SK-N-SH treated with all-trans-retinoic acid at 6 μM for 48 hours (cell line): ENCODE results near the gene ZDHHC20.

ENCODE experiments used
- ATAC-seq: fragments of 200-7000 bp; cut with Tn5 transposase; 3 replicates; pipeline ENCODE4 v1.9.1; 2020; ENCODE audit warnings: mild to moderate bottlenecking, moderate library complexity
- CREB5 ChIP-seq: fragments of 250-450 bp; sonication (Bioruptor Pico); IDR thresholded peaks from 2 replicates; pipeline ENCODE4 v1.5.1; 2020; ENCODE audit warnings: low read depth, mild to moderate bottlenecking, moderate library complexity
- CSDC2 ChIP-seq: fragments of 250-450 bp; sonication (Bioruptor Pico); IDR thresholded peaks from 2 replicates; pipeline ENCODE4 v1.5.0; 2020; ENCODE audit warnings: mild to moderate bottlenecking, moderate library complexity
- ESRRG ChIP-seq: fragments of 250-450 bp; sonication (Bioruptor Pico); IDR thresholded peaks from 2 replicates; pipeline ENCODE4 v1.6.1; 2021; ENCODE audit warnings: mild to moderate bottlenecking
- ISL1 ChIP-seq: fragments of 250-450 bp; sonication (Bioruptor Pico); IDR thresholded peaks from 2 replicates; pipeline ENCODE4 v2.1.2; 2022; ENCODE audit warnings: mild to moderate bottlenecking, moderate library complexity
- PPARA ChIP-seq: fragments of 250-450 bp; sonication (Bioruptor Pico); IDR thresholded peaks from 2 replicates; pipeline ENCODE4 v1.5.0; 2020; ENCODE audit warnings: mild to moderate bottlenecking, borderline replicate concordance
- TCF4 ChIP-seq: fragments of 250-450 bp; sonication (Bioruptor Pico); IDR thresholded peaks from 2 replicates; pipeline ENCODE4 v1.8.0; 2021; ENCODE audit warnings: mild to moderate bottlenecking, moderate library complexity, borderline replicate concordance
- TOX ChIP-seq: fragments of 250-450 bp; sonication (Bioruptor Pico); IDR thresholded peaks from 2 replicates; pipeline ENCODE4 v1.8.0; 2021; ENCODE audit warnings: mild to moderate bottlenecking, moderate library complexity, borderline replicate concordance
- ZC3H10 ChIP-seq: fragments of 250-450 bp; sonication (Bioruptor Pico); IDR thresholded peaks from 2 replicates; pipeline ENCODE4 v1.5.1; 2021; ENCODE audit warnings: mild to moderate bottlenecking, moderate library complexity
- ZNF565 ChIP-seq: fragments of 450-650 bp; formaldehyde crosslinking; conservative IDR thresholded peaks from 2 replicates; pipeline ENCODE4 v1.5.0; 2020; ENCODE audit warnings: low read depth, mild to moderate bottlenecking, moderate library complexity
- ZNF70 ChIP-seq: fragments of 450-650 bp; formaldehyde crosslinking; IDR thresholded peaks from 2 replicates; pipeline ENCODE4 v1.5.0; 2020; ENCODE audit warnings: mild to moderate bottlenecking, moderate library complexity
- TF ChIP-seq, protein P1 (sequence below): fragments of 250-450 bp; sonication (Bioruptor Pico); IDR thresholded peaks from 2 replicates; pipeline ENCODE4 v1.5.1; 2021; ENCODE audit warnings: mild to moderate bottlenecking, moderate library complexity
- TF ChIP-seq, protein P2 (sequence below): fragments of 250-450 bp; sonication (Bioruptor Pico); IDR thresholded peaks from 2 replicates; pipeline ENCODE4 v1.5.0; 2020; ENCODE audit warnings: mild to moderate bottlenecking, moderate library complexity
- TF ChIP-seq, protein P3 (sequence below): fragments of 250-450 bp; sonication (Bioruptor Pico); IDR thresholded peaks from 2 replicates; pipeline ENCODE4 v1.8.0; 2020; ENCODE audit warnings: mild to moderate bottlenecking, moderate library complexity, borderline replicate concordance
- TF ChIP-seq, protein P4 (sequence below): fragments of 250-450 bp; sonication (Bioruptor Pico); IDR thresholded peaks from 2 replicates; pipeline ENCODE4 v1.8.0; 2021; ENCODE audit warnings: low read depth, mild to moderate bottlenecking, moderate library complexity, borderline replicate concordance

The ZDHHC20 gene, protein sequence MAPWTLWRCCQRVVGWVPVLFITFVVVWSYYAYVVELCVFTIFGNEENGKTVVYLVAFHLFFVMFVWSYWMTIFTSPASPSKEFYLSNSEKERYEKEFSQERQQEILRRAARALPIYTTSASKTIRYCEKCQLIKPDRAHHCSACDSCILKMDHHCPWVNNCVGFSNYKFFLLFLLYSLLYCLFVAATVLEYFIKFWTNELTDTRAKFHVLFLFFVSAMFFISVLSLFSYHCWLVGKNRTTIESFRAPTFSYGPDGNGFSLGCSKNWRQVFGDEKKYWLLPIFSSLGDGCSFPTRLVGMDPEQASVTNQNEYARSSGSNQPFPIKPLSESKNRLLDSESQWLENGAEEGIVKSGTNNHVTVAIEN

DNA sequence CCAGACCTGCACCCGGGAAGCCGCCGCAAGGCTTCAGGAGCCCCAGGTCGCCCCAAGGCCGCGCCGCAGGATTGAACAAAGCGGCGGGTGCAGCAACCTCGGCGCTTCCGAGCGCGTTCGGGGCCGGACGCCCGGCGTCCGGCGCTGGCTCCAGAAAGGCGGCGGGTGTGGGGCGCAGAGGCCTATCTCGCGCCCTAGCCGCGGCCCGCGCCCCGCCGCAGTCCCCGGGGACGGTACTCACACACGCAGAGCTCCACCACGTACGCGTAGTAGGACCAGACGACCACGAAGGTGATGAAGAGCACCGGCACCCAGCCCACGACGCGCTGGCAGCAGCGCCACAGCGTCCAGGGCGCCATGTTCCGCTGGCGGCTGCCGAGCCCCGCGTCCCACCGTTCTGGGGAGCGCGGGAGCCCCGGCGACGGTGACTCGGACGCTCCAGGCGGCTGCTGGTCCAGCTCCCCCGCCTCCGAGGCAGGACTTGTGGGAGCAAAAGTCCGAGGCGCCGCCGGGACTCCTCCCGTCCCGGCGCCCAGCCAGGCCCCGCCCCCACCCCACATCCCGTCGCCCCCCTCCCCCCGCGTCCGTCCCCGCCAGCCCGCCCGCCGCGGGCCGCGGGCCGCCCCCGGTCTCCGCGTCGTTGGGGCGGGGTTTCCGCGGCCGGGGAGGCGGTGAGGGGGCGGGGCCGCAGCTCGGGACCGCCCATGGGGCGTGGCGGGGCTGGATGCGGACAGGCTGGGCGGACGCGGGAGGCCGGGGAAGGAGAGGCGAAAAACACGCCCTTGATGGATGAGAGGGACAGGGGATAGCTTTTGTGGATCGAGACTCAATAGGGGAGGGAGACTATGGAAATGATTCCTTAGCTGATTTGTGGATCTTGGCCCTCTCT, at the start of gene ZDHHC20:
TSS of gene ZDHHC20 (minus strand) at position 491 of the 889 bp plus-strand sequence. CDS start at position 359, 132 bp downstream.
- peak; percentile 89 for ATAC-seq
- no peak for TF ChIP-seq PPARA (CRISPR knock-in tag)
- TF ChIP-seq, protein P1, sequence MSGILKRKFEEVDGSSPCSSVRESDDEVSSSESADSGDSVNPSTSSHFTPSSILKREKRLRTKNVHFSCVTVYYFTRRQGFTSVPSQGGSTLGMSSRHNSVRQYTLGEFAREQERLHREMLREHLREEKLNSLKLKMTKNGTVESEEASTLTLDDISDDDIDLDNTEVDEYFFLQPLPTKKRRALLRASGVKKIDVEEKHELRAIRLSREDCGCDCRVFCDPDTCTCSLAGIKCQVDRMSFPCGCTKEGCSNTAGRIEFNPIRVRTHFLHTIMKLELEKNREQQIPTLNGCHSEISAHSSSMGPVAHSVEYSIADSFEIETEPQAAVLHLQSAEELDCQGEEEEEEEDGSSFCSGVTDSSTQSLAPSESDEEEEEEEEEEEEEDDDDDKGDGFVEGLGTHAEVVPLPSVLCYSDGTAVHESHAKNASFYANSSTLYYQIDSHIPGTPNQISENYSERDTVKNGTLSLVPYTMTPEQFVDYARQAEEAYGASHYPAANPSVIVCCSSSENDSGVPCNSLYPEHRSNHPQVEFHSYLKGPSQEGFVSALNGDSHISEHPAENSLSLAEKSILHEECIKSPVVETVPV, result no peak
- no peak for TF ChIP-seq ZNF70
- TF ChIP-seq, protein P2, sequence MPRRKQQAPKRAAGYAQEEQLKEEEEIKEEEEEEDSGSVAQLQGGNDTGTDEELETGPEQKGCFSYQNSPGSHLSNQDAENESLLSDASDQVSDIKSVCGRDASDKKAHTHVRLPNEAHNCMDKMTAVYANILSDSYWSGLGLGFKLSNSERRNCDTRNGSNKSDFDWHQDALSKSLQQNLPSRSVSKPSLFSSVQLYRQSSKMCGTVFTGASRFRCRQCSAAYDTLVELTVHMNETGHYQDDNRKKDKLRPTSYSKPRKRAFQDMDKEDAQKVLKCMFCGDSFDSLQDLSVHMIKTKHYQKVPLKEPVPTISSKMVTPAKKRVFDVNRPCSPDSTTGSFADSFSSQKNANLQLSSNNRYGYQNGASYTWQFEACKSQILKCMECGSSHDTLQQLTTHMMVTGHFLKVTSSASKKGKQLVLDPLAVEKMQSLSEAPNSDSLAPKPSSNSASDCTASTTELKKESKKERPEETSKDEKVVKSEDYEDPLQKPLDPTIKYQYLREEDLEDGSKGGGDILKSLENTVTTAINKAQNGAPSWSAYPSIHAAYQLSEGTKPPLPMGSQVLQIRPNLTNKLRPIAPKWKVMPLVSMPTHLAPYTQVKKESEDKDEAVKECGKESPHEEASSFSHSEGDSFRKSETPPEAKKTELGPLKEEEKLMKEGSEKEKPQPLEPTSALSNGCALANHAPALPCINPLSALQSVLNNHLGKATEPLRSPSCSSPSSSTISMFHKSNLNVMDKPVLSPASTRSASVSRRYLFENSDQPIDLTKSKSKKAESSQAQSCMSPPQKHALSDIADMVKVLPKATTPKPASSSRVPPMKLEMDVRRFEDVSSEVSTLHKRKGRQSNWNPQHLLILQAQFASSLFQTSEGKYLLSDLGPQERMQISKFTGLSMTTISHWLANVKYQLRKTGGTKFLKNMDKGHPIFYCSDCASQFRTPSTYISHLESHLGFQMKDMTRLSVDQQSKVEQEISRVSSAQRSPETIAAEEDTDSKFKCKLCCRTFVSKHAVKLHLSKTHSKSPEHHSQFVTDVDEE, result no peak
- TF ChIP-seq, protein P3, sequence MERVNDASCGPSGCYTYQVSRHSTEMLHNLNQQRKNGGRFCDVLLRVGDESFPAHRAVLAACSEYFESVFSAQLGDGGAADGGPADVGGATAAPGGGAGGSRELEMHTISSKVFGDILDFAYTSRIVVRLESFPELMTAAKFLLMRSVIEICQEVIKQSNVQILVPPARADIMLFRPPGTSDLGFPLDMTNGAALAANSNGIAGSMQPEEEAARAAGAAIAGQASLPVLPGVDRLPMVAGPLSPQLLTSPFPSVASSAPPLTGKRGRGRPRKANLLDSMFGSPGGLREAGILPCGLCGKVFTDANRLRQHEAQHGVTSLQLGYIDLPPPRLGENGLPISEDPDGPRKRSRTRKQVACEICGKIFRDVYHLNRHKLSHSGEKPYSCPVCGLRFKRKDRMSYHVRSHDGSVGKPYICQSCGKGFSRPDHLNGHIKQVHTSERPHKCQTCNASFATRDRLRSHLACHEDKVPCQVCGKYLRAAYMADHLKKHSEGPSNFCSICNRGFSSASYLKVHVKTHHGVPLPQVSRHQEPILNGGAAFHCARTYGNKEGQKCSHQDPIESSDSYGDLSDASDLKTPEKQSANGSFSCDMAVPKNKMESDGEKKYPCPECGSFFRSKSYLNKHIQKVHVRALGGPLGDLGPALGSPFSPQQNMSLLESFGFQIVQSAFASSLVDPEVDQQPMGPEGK (CRISPR knock-in tag), result no peak
- TF ChIP-seq TOX (CRISPR knock-in tag), result no peak
- TF ChIP-seq ESRRG (CRISPR knock-in tag), result no peak
- TF ChIP-seq ZC3H10 (CRISPR knock-in tag), result no peak
- no peak for TF ChIP-seq CSDC2
- no peak for TF ChIP-seq ISL1
- TF ChIP-seq ZNF565 (CRISPR knock-in tag), result no peak

- TF ChIP-seq, protein P1, result 0 out of 2 replicates have a peak, but pooled peaks have one; percentile 57
- peak; percentile 94 for TF ChIP-seq TCF4
- TF ChIP-seq, protein P2, result peak; percentile 59; the same call in 1 of the 2 replicates
- TF ChIP-seq CREB5, result no peak
- TF ChIP-seq, protein P4, sequence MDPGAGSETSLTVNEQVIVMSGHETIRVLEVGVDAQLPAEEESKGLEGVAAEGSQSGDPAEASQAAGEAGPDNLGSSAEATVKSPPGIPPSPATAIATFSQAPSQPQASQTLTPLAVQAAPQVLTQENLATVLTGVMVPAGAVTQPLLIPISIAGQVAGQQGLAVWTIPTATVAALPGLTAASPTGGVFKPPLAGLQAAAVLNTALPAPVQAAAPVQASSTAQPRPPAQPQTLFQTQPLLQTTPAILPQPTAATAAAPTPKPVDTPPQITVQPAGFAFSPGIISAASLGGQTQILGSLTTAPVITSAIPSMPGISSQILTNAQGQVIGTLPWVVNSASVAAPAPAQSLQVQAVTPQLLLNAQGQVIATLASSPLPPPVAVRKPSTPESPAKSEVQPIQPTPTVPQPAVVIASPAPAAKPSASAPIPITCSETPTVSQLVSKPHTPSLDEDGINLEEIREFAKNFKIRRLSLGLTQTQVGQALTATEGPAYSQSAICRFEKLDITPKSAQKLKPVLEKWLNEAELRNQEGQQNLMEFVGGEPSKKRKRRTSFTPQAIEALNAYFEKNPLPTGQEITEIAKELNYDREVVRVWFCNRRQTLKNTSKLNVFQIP (CRISPR knock-in tag), result no peak
- TF ChIP-seq, all 23 proteins: peak for 3
- no peak for ATAC-seq
Measured at GRCh38 chr13:21504379-21504778, 45.3 kb upstream of the ZDHHC20 start.
